Posterior vena cava (tissue), 2 donors: Measurements from ENCODE around the gene FLRT2. TPM values are rescaled to one million over a fixed set of nuclear protein-coding genes. Genes with fewer than 3 reads are reported as not detected.

Experiments used
- DNase-seq: peaks from one replicate; pipeline ENCODE4 v3.0.0-alpha.2; 2020; ENCODE audit warnings: low spot score
- intact Hi-C, 2 donors: fragments of 100-400 bp; cut with DNase I; formaldehyde crosslinking; loops; one replicate each; pipeline versions ENCODE4 v1.14.1 to v1.14.2; 2022 to 2023
- total RNA-seq, 2 donors: library from RNA; stranded (reverse); fragmentation: NEBNext Ultra II Directional; extraction: Animal tissue kit (Norgen Biotek cat#: 25700); gene quantifications; one replicate each; pipeline ENCODE4 v1.2.1, GENCODE V29; 2021
- donor health status: DM: yes; HTN: yes; CAD: no.
- donor health status: DM: yes; HTN: yes; CAD: no.

Gene FLRT2
- total RNA-seq, 2 donors from 2014 or later = 16.1 to 59.6 TPM

- DNase-seq = no peak
- intact Hi-C loops = loop anchor here in 1 of 2 donors (5.0 kb wide), 1 partner anchor 1986 kb away; no protein-coding TSS in a partner anchor
Observed at GRCh38 chr14:85618390-85618789, 88.4 kb downstream of the FLRT2 start.

GRCh38 chr14:85618978-85619377, 89.0 kb downstream of the FLRT2 start:
- intact Hi-C loops = loop anchor here in 1 of 2 donors (5.0 kb wide), 1 partner anchor 1987 kb away; no protein-coding TSS in a partner anchor
- DNase-seq = no peak

- DNase-seq = no peak
- intact Hi-C loops = loop anchor here in 1 of 2 donors (5.0 kb wide), 1 partner anchor 1988 kb away; no protein-coding TSS in a partner anchor
Observed at GRCh38 chr14:85619851-85620250, 89.9 kb downstream of the FLRT2 start.

GRCh38 chr14:85620947-85621346, 91.0 kb downstream of the FLRT2 start:
- intact Hi-C loops = no loop called here
- no peak for DNase-seq

GRCh38 chr14:85622106-85622505, 92.2 kb downstream of the FLRT2 start:
- intact Hi-C loops = no loop called here
- DNase-seq = no peak

GRCh38 chr14:85622986-85623685, 93.2 kb downstream of the FLRT2 start:
- no peak for DNase-seq
- intact Hi-C loops = no loop called here

- no peak for DNase-seq
- intact Hi-C loops = no loop called here
Observed at GRCh38 chr14:85625925-85626585, 96.1 kb downstream of the FLRT2 start.

- DNase-seq = no peak
Observed at GRCh38 chr14:85634205-85634604, 104.3 kb downstream of the FLRT2 start.

GRCh38 chr14:85644211-85644610, 114.3 kb downstream of the FLRT2 start:
- intact Hi-C loops = loop anchor here in 1 of 2 donors (10.0 kb wide), 1 partner anchor 959 kb away; no protein-coding TSS in a partner anchor
- no peak for DNase-seq

More at GRCh38 chr14:85634205-85634604, 104.3 kb downstream of the FLRT2 start:
- intact Hi-C loops = no loop called here

GRCh38 chr14:85653029-85653428, 123.1 kb downstream of the FLRT2 start:
- DNase-seq = no peak
- intact Hi-C loops = no loop called here

- DNase-seq = no peak
- intact Hi-C loops = no loop called here
Observed at GRCh38 chr14:85660243-85660922, 130.4 kb downstream of the FLRT2 start.

- intact Hi-C loops = no loop called here
- no peak for DNase-seq
Observed at GRCh38 chr14:85662096-85662495, 132.2 kb downstream of the FLRT2 start.

- DNase-seq = no peak
- intact Hi-C loops = no loop called here
Observed at GRCh38 chr14:85663256-85663655, 133.3 kb downstream of the FLRT2 start.

GRCh38 chr14:85663667-85664066, 133.7 kb downstream of the FLRT2 start:
- no peak for DNase-seq
- intact Hi-C loops = no loop called here

- intact Hi-C loops = loop anchor here in 1 of 2 donors (1.0 kb wide), 1 partner anchor 20 kb away; no protein-coding TSS in a partner anchor
- no peak for DNase-seq
Observed at GRCh38 chr14:85675957-85676356, 146.0 kb downstream of the FLRT2 start.

- no peak for DNase-seq
- intact Hi-C loops = no loop called here
Observed at GRCh38 chr14:85686908-85687307, 157.0 kb downstream of the FLRT2 start.

- intact Hi-C loops = no loop called here
- DNase-seq = no peak
Observed at GRCh38 chr14:85687456-85687855, 157.5 kb downstream of the FLRT2 start.

GRCh38 chr14:85688006-85688405, 158.1 kb downstream of the FLRT2 start:
- intact Hi-C loops = no loop called here
- no peak for DNase-seq

GRCh38 chr14:85695300-85695699, 165.4 kb downstream of the FLRT2 start:
- intact Hi-C loops = no loop called here
- DNase-seq = no peak

- no peak for DNase-seq
- intact Hi-C loops = loop anchor here in 1 of 2 donors (5.0 kb wide), 1 partner anchor 456 kb away; no protein-coding TSS in a partner anchor
Observed at GRCh38 chr14:85701116-85701515, 171.2 kb downstream of the FLRT2 start.
